ENCODE results near the gene SRF. TPM values are rescaled to one million over a fixed set of nuclear protein-coding genes. Genes with fewer than 3 reads are reported as not detected.

SRF gene
- total RNA-seq, 1 experiment from 2014 or later: 35.0 TPM

- ATAC-seq (no peak), DNase-seq (no peak)
- no peak overlapping the region for H3K9ac ChIP-seq (ENCODE audit: low read length)
- no peaks in the 10 kb centered on the region for H3K79me2 ChIP-seq (ENCODE audit: low read length)
- no peak overlapping the region for H2AFZ ChIP-seq (ENCODE audit: low read length)
- no peaks in the 10 kb centered on the region for H3K4me1 ChIP-seq (ENCODE audit: insufficient read depth, low read length)
- intact Hi-C loops (cut with micrococcal nuclease): no loop called here
- H3F3A ChIP-seq (ENCODE audit: low read length, unreplicated experiment): no peaks in the 10 kb centered on the region
- no peaks in the 10 kb centered on the region for H3K27me3 ChIP-seq (ENCODE audit: low read length)
- no peak for TF ChIP-seq CTCF (conservative IDR thresholded peaks at IDR 0.05; ENCODE audit: low read depth, low read length)
- no peak for TF ChIP-seq EZH2phosphoT487 (IDR thresholded peaks at IDR 0.05; ENCODE audit: borderline replicate concordance, low read length)
- TF ChIP-seq EZH2 (IDR thresholded peaks at IDR 0.05; ENCODE audit: low read length, unreplicated experiment): no peak
- H3K27ac ChIP-seq (ENCODE audit: low read length): no peak overlapping the region
- ChIA-PET POLR2A (ENCODE audit: unreplicated experiment) (no interaction called here), CTCF (no interaction called here)
- peaks cover 3% of the 10 kb centered on the region for H3K36me3 ChIP-seq (ENCODE audit: low read depth, low read length)
- no peaks in the 10 kb centered on the region for H4K20me1 ChIP-seq (ENCODE audit: low read length)
- no TSS peak for BruUV-seq (replicated peaks)
- no peaks in the 10 kb centered on the region for H3K9me3 ChIP-seq (ENCODE audit: low read length)
- H3K4me3 ChIP-seq (ENCODE audit: low read length): no peak overlapping the region
- no peaks in the 10 kb centered on the region for H3K9me2 ChIP-seq (replicated peaks; ENCODE audit: low read length)
- H3K4me2 ChIP-seq (ENCODE audit: low read length): no peak overlapping the region
Measured at GRCh38 chr6:43202451-43202850, 31.4 kb downstream of the SRF start.

- TF ChIP-seq CTCF (conservative IDR thresholded peaks at IDR 0.05; ENCODE audit: low read depth, low read length) (no peak), EZH2 (IDR thresholded peaks at IDR 0.05; ENCODE audit: low read length, unreplicated experiment) (no peak), EZH2phosphoT487 (IDR thresholded peaks at IDR 0.05; ENCODE audit: borderline replicate concordance, low read length) (no peak)
- ChIA-PET CTCF (no interaction called here), POLR2A (ENCODE audit: unreplicated experiment) (no interaction called here)
- ATAC-seq: no peak; the same call in 1 of the 2 replicates
- Histone ChIP-seq H3K9me3 (ENCODE audit: low read length) (no peaks in the 10 kb centered on the region), H3K4me3 (ENCODE audit: low read length) (no peak overlapping the region), H3F3A (ENCODE audit: low read length, unreplicated experiment) (no peaks in the 10 kb centered on the region), H3K27ac (ENCODE audit: low read length) (no peak overlapping the region), H3K27me3 (ENCODE audit: low read length) (no peaks in the 10 kb centered on the region), H3K9me2 (replicated peaks; ENCODE audit: low read length) (no peaks in the 10 kb centered on the region), H3K4me1 (ENCODE audit: insufficient read depth, low read length) (no peaks in the 10 kb centered on the region), H3K9ac (ENCODE audit: low read length) (no peak overlapping the region), H3K79me2 (ENCODE audit: low read length) (no peaks in the 10 kb centered on the region), H4K20me1 (ENCODE audit: low read length) (no peaks in the 10 kb centered on the region), H2AFZ (ENCODE audit: low read length) (no peak overlapping the region), H3K36me3 (ENCODE audit: low read depth, low read length) (peaks cover 3% of the 10 kb centered on the region; the same call in 1 of the 2 replicates), H3K4me2 (ENCODE audit: low read length) (no peak overlapping the region)
- intact Hi-C loops (cut with micrococcal nuclease): no loop called here
- DNase-seq: no peak
- BruUV-seq (replicated peaks): no TSS peak
Measured at GRCh38 chr6:43203029-43203717, 32.1 kb downstream of the SRF start.

GRCh38 chr6:43203718-43204095 lies 32.6 kb downstream of the SRF start:
- no peak for TF ChIP-seq EZH2 (IDR thresholded peaks at IDR 0.05; ENCODE audit: low read length, unreplicated experiment)
- no peak for TF ChIP-seq EZH2phosphoT487 (IDR thresholded peaks at IDR 0.05; ENCODE audit: borderline replicate concordance, low read length)
- TF ChIP-seq CTCF (conservative IDR thresholded peaks at IDR 0.05; ENCODE audit: low read depth, low read length): no peak
- CTCF ChIA-PET: no interaction called here
- Histone ChIP-seq H2AFZ (ENCODE audit: low read length) (no peak overlapping the region), H3F3A (ENCODE audit: low read length, unreplicated experiment) (no peaks in the 10 kb centered on the region), H3K27me3 (ENCODE audit: low read length) (no peaks in the 10 kb centered on the region), H3K27ac (ENCODE audit: low read length) (no peak overlapping the region), H4K20me1 (ENCODE audit: low read length) (no peaks in the 10 kb centered on the region), H3K9ac (ENCODE audit: low read length) (no peak overlapping the region), H3K4me1 (ENCODE audit: insufficient read depth, low read length) (no peaks in the 10 kb centered on the region), H3K4me2 (ENCODE audit: low read length) (no peak overlapping the region), H3K79me2 (ENCODE audit: low read length) (no peaks in the 10 kb centered on the region), H3K9me3 (ENCODE audit: low read length) (no peaks in the 10 kb centered on the region), H3K4me3 (ENCODE audit: low read length) (no peak overlapping the region), H3K9me2 (replicated peaks; ENCODE audit: low read length) (no peaks in the 10 kb centered on the region), H3K36me3 (ENCODE audit: low read depth, low read length) (no peaks in the 10 kb centered on the region)
- ATAC-seq (no peak), DNase-seq (no peak)
- intact Hi-C loops (cut with micrococcal nuclease): no loop called here
- POLR2A ChIA-PET (ENCODE audit: unreplicated experiment): no interaction called here
- no TSS peak for BruUV-seq (replicated peaks)

Data from PC-3 (cell line).